Measurements from ENCODE around the gene CDH4.

The CDH4 gene

GRCh38 chr20:61779176-61779965 is 527.3 kb downstream of the CDH4 start:
- DNase-seq = no peak

GRCh38 chr20:61780066-61780465 is 528.0 kb downstream of the CDH4 start:
- no peak for DNase-seq

GRCh38 chr20:61784801-61785566 is 532.9 kb downstream of the CDH4 start:
- DNase-seq = no peak

GRCh38 chr20:61785567-61785816 is 533.4 kb downstream of the CDH4 start:
- no peak for DNase-seq

GRCh38 chr20:61786230-61786629 is 534.2 kb downstream of the CDH4 start:
- no peak for DNase-seq

GRCh38 chr20:61788343-61788742 is 536.3 kb downstream of the CDH4 start:
- no peak for DNase-seq

- no peak for DNase-seq
Observed at GRCh38 chr20:61789329-61789728, 537.3 kb downstream of the CDH4 start.

- DNase-seq = no peak
Observed at GRCh38 chr20:61790116-61790827, 538.2 kb downstream of the CDH4 start.

- DNase-seq = no peak
Observed at GRCh38 chr20:61791995-61792394, 539.9 kb downstream of the CDH4 start.

GRCh38 chr20:61795669-61796630 is 543.9 kb downstream of the CDH4 start:
- DNase-seq = no peak

GRCh38 chr20:61796738-61797137 is 544.7 kb downstream of the CDH4 start:
- no peak for DNase-seq

GRCh38 chr20:61797200-61797599 is 545.1 kb downstream of the CDH4 start:
- DNase-seq = no peak

GRCh38 chr20:61797971-61798411 is 545.9 kb downstream of the CDH4 start:
- no peak for DNase-seq

GRCh38 chr20:61798632-61799031 is 546.6 kb downstream of the CDH4 start:
- DNase-seq = no peak

GRCh38 chr20:61799394-61799923 is 547.4 kb downstream of the CDH4 start:
- no peak for DNase-seq

GRCh38 chr20:61799928-61800327 is 547.9 kb downstream of the CDH4 start:
- no peak for DNase-seq

- no peak for DNase-seq
Observed at GRCh38 chr20:61800359-61801064, 548.5 kb downstream of the CDH4 start.

- DNase-seq = no peak
Observed at GRCh38 chr20:61801065-61801360, 549.0 kb downstream of the CDH4 start.

- DNase-seq = no peak
Observed at GRCh38 chr20:61801428-61801827, 549.4 kb downstream of the CDH4 start.

- no peak for DNase-seq
Observed at GRCh38 chr20:61801857-61802442, 549.9 kb downstream of the CDH4 start.

GRCh38 chr20:61802721-61803311 is 550.8 kb downstream of the CDH4 start:
- DNase-seq = no peak

Data from T-helper 9 cell (primary cell).